Measurements from ENCODE around the gene SCFD2. TPM values are rescaled to one million over a fixed set of nuclear protein-coding genes. Genes with fewer than 3 reads are reported as not detected.
"Not testable (repeated sequence)": the region's sequence is repeated elsewhere in the genome, so short reads cannot be mapped to it uniquely, and the experiment has no call there.

The SCFD2 gene
- total RNA-seq, 2 experiments from 2014 or later: 18.8 to 19.9 TPM

GRCh38 chr4:53233114-53233795 is 132.6 kb downstream of the SCFD2 start:
- intact Hi-C loops (cut with micrococcal nuclease): no loop called here
- POLR2A ChIA-PET: no interaction called here
- Mint-ChIP-seq H3K4me1 (ENCODE audit: low read depth) (no peaks in the 10 kb centered on the region), H3K27me3 (no peaks in the 10 kb centered on the region), H3K27ac (no peak overlapping the region), H3K9me3 (no peaks in the 10 kb centered on the region), H3K36me3 (peaks cover 6% of the 10 kb centered on the region), H3K4me3 (no peak overlapping the region)
- no peak for DNase-seq
- CTCF ChIA-PET: no interaction called here

- no peak overlapping the region for H3K4me3 Mint-ChIP-seq
- DNase-seq: no peak
- no peaks in the 10 kb centered on the region for H3K27me3 Mint-ChIP-seq
- intact Hi-C loops (cut with micrococcal nuclease): no loop called here
- POLR2A ChIA-PET: no interaction called here
- H3K9me3 Mint-ChIP-seq: no peaks in the 10 kb centered on the region
- no peaks in the 10 kb centered on the region for H3K4me1 Mint-ChIP-seq (ENCODE audit: low read depth)
- peaks cover 10% of the 10 kb centered on the region for H3K36me3 Mint-ChIP-seq
- H3K27ac Mint-ChIP-seq: no peak overlapping the region
- CTCF ChIA-PET: no interaction called here
Observed at GRCh38 chr4:53232371-53232770, 133.5 kb downstream of the SCFD2 start.

GRCh38 chr4:53228036-53228435 is 137.8 kb downstream of the SCFD2 start:
- Mint-ChIP-seq H3K9me3 (no peaks in the 10 kb centered on the region), H3K4me3 (no peak overlapping the region), H3K27me3 (no peaks in the 10 kb centered on the region), H3K36me3 (peaks cover 13% of the 10 kb centered on the region), H3K4me1 (ENCODE audit: low read depth) (no peaks in the 10 kb centered on the region), H3K27ac (no peak overlapping the region)
- DNase-seq: no peak
- ChIA-PET POLR2A (no interaction called here), CTCF (no interaction called here)
- intact Hi-C loops (cut with micrococcal nuclease): no loop called here

- no peak overlapping the region for H3K27ac Mint-ChIP-seq
- no peak for DNase-seq
- CTCF ChIA-PET: no interaction called here
- POLR2A ChIA-PET: no interaction called here
- H3K4me3 Mint-ChIP-seq: no peak overlapping the region
- no peaks in the 10 kb centered on the region for H3K9me3 Mint-ChIP-seq
- no peaks in the 10 kb centered on the region for H3K4me1 Mint-ChIP-seq (ENCODE audit: low read depth)
- intact Hi-C loops (cut with micrococcal nuclease): no loop called here
- H3K27me3 Mint-ChIP-seq: no peaks in the 10 kb centered on the region
- H3K36me3 Mint-ChIP-seq: peaks cover 10% of the 10 kb centered on the region
Observed at GRCh38 chr4:53227451-53227850, 138.4 kb downstream of the SCFD2 start.

GRCh38 chr4:53221832-53222480 is 143.9 kb downstream of the SCFD2 start:
- CTCF ChIA-PET: interaction anchor here (1.2 kb wide), 1 partner anchor 1012 kb away, joined by 3 read pairs; no protein-coding TSS in a partner anchor
- no peak overlapping the region for H3K27ac Mint-ChIP-seq
- H3K36me3 Mint-ChIP-seq: peaks cover 7% of the 10 kb centered on the region
- DNase-seq: no peak
- intact Hi-C loops (cut with micrococcal nuclease): loop anchor here (1.0 kb wide), 1 partner anchor 90 kb away; no protein-coding TSS in a partner anchor
- POLR2A ChIA-PET: interaction anchor here (0.6 kb wide), 1 partner anchor 698 kb away, joined by 3 read pairs; no protein-coding TSS in a partner anchor
- no peaks in the 10 kb centered on the region for H3K27me3 Mint-ChIP-seq
- H3K9me3 Mint-ChIP-seq: peaks cover 3% of the 10 kb centered on the region
- no peaks in the 10 kb centered on the region for H3K4me1 Mint-ChIP-seq (ENCODE audit: low read depth)
- no peak overlapping the region for H3K4me3 Mint-ChIP-seq

GRCh38 chr4:53219148-53219547 is 146.7 kb downstream of the SCFD2 start:
- H3K27ac Mint-ChIP-seq; POLR2A ChIA-PET; H3K4me1 Mint-ChIP-seq (ENCODE audit: low read depth); CTCF ChIA-PET; H3K9me3 Mint-ChIP-seq; H3K36me3 Mint-ChIP-seq; H3K27me3 Mint-ChIP-seq; H3K4me3 Mint-ChIP-seq; intact Hi-C loops (cut with micrococcal nuclease); DNase-seq: not testable (repeated sequence)

- Mint-ChIP-seq H3K27ac (no peak overlapping the region), H3K4me1 (ENCODE audit: low read depth) (no peaks in the 10 kb centered on the region), H3K9me3 (no peaks in the 10 kb centered on the region), H3K27me3 (no peaks in the 10 kb centered on the region), H3K4me3 (no peak overlapping the region), H3K36me3 (peaks cover 11% of the 10 kb centered on the region)
- POLR2A ChIA-PET: no interaction called here
- no peak for DNase-seq
- CTCF ChIA-PET: no interaction called here
- intact Hi-C loops (cut with micrococcal nuclease): no loop called here
Observed at GRCh38 chr4:53208753-53209152, 157.1 kb downstream of the SCFD2 start.

GRCh38 chr4:53205970-53206369 is 159.9 kb downstream of the SCFD2 start:
- CTCF ChIA-PET: no interaction called here
- no peaks in the 10 kb centered on the region for H3K9me3 Mint-ChIP-seq
- no peak overlapping the region for H3K4me3 Mint-ChIP-seq
- no peaks in the 10 kb centered on the region for H3K27me3 Mint-ChIP-seq
- H3K27ac Mint-ChIP-seq: no peak overlapping the region
- no peaks in the 10 kb centered on the region for H3K4me1 Mint-ChIP-seq (ENCODE audit: low read depth)
- intact Hi-C loops (cut with micrococcal nuclease): no loop called here
- no peak for DNase-seq
- POLR2A ChIA-PET: no interaction called here
- peaks cover 8% of the 10 kb centered on the region for H3K36me3 Mint-ChIP-seq

GRCh38 chr4:53199356-53199755 is 166.5 kb downstream of the SCFD2 start:
- intact Hi-C loops (cut with micrococcal nuclease): loop anchor here (5.0 to 10.0 kb wide), 4 partner anchors 178 to 1018 kb away; partner anchors contain the start of gene FIP1L1
- ChIA-PET CTCF (interaction anchor here (1.0 to 1.9 kb wide), 3 partner anchors 288 to 1034 kb away, joined by 3 to 10 read pairs (median 7); no protein-coding TSS in a partner anchor), POLR2A (interaction anchor here (1.2 kb wide), 1 partner anchor 13 kb away, joined by 3 read pairs; no protein-coding TSS in a partner anchor)
- Mint-ChIP-seq H3K4me1 (ENCODE audit: low read depth) (peaks cover 2% of the 10 kb centered on the region), H3K27ac (no peak overlapping the region), H3K27me3 (no peaks in the 10 kb centered on the region), H3K36me3 (peaks cover 8% of the 10 kb centered on the region), H3K9me3 (no peaks in the 10 kb centered on the region), H3K4me3 (no peak overlapping the region)
- no peak for DNase-seq

- DNase-seq: no peak
- no peaks in the 10 kb centered on the region for H3K9me3 Mint-ChIP-seq
- H3K36me3 Mint-ChIP-seq: no peaks in the 10 kb centered on the region
- ChIA-PET CTCF (interaction anchor here (0.8 to 1.0 kb wide), 3 partner anchors 85 to 1036 kb away, joined by 3 to 4 read pairs (median 3); no protein-coding TSS in a partner anchor), POLR2A (no interaction called here)
- peaks cover 2% of the 10 kb centered on the region for H3K4me1 Mint-ChIP-seq (ENCODE audit: low read depth)
- H3K27ac Mint-ChIP-seq: no peak overlapping the region
- H3K27me3 Mint-ChIP-seq: no peaks in the 10 kb centered on the region
- H3K4me3 Mint-ChIP-seq: no peak overlapping the region
- intact Hi-C loops (cut with micrococcal nuclease): loop anchor here (1.0 to 10.0 kb wide), 6 partner anchors 180 to 1037 kb away; partner anchors contain the start of gene FIP1L1
Observed at GRCh38 chr4:53197772-53198142, 168.1 kb downstream of the SCFD2 start.

GRCh38 chr4:53196882-53197771 is 168.7 kb downstream of the SCFD2 start:
- H3K36me3 Mint-ChIP-seq: no peaks in the 10 kb centered on the region
- DNase-seq: no peak
- ChIA-PET POLR2A (no interaction called here), CTCF (interaction anchor here (0.6 to 4.2 kb wide), 4 partner anchors 178 to 1037 kb away, joined by 3 to 26 read pairs (median 4); no protein-coding TSS in a partner anchor)
- H3K4me3 Mint-ChIP-seq: no peak overlapping the region
- H3K27ac Mint-ChIP-seq: no peak overlapping the region
- no peaks in the 10 kb centered on the region for H3K9me3 Mint-ChIP-seq
- no peaks in the 10 kb centered on the region for H3K27me3 Mint-ChIP-seq
- H3K4me1 Mint-ChIP-seq (ENCODE audit: low read depth): peaks cover 2% of the 10 kb centered on the region
- intact Hi-C loops (cut with micrococcal nuclease): loop anchor here (1.0 to 10.0 kb wide), 6 partner anchors 180 to 1037 kb away; partner anchors contain the start of gene FIP1L1
